ENCODE measurements around the gene ELMOD3.
"Not testable (repeated sequence)": the region's sequence is repeated elsewhere in the genome, so short reads cannot be mapped to it uniquely, and the experiment has no call there.

The ELMOD3 gene

GRCh38 chr2:85330839-85331636 lies 23.5 kb upstream of the ELMOD3 start:
- DNase-seq (ENCODE audit: low read depth), result no peak
- TF ChIP-seq, protein P1, sequence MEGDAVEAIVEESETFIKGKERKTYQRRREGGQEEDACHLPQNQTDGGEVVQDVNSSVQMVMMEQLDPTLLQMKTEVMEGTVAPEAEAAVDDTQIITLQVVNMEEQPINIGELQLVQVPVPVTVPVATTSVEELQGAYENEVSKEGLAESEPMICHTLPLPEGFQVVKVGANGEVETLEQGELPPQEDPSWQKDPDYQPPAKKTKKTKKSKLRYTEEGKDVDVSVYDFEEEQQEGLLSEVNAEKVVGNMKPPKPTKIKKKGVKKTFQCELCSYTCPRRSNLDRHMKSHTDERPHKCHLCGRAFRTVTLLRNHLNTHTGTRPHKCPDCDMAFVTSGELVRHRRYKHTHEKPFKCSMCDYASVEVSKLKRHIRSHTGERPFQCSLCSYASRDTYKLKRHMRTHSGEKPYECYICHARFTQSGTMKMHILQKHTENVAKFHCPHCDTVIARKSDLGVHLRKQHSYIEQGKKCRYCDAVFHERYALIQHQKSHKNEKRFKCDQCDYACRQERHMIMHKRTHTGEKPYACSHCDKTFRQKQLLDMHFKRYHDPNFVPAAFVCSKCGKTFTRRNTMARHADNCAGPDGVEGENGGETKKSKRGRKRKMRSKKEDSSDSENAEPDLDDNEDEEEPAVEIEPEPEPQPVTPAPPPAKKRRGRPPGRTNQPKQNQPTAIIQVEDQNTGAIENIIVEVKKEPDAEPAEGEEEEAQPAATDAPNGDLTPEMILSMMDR (conservative IDR thresholded peaks at IDR 0.05; ENCODE audit: low read length), result no peak
- no peak overlapping the region for H3K4me3 ChIP-seq (ENCODE audit: low read length)

- not testable (repeated sequence) for H3K4me3 ChIP-seq (ENCODE audit: low read length); DNase-seq (ENCODE audit: low read depth)
Observed at GRCh38 chr2:85333877-85334276, 20.7 kb upstream of the ELMOD3 start.

DNA sequence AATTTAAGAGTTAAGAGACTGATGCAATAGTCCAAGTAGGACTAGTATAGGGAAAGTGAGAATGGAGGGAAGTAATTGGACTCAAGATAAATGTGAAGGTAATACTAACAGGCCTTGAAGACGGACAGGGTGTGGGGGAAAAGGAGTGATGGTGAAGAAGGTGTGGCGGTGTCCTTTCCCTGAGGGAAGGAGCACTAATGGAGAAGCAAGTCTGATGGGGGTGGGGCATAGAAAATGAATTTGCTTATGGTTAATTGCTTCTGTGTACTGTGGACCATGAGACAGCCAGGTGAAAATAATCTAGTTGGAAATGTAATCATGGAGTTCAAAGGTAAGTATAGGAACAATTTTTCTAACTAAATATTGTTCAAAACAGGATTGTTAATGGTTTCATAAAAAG lies 19.6 kb upstream of the ELMOD3 start:
- TF ChIP-seq, protein P1 (conservative IDR thresholded peaks at IDR 0.05; ENCODE audit: low read length), result no peak
- no peak overlapping the region for H3K4me3 ChIP-seq (ENCODE audit: low read length)
- no peak for DNase-seq (ENCODE audit: low read depth)

GRCh38 chr2:85340034-85340892 lies 14.3 kb upstream of the ELMOD3 start:
- DNase-seq (ENCODE audit: low read depth), result no peak
- TF ChIP-seq, protein P1 (conservative IDR thresholded peaks at IDR 0.05; ENCODE audit: low read length), result no peak
- no peak overlapping the region for H3K4me3 ChIP-seq (ENCODE audit: low read length)

- no peak overlapping the region for H3K4me3 ChIP-seq (ENCODE audit: low read length)
- TF ChIP-seq, protein P1 (conservative IDR thresholded peaks at IDR 0.05; ENCODE audit: low read length), result no peak
- DNase-seq (ENCODE audit: low read depth), result no peak
Observed at GRCh38 chr2:85341269-85342029, 13.1 kb upstream of the ELMOD3 start.

DNA sequence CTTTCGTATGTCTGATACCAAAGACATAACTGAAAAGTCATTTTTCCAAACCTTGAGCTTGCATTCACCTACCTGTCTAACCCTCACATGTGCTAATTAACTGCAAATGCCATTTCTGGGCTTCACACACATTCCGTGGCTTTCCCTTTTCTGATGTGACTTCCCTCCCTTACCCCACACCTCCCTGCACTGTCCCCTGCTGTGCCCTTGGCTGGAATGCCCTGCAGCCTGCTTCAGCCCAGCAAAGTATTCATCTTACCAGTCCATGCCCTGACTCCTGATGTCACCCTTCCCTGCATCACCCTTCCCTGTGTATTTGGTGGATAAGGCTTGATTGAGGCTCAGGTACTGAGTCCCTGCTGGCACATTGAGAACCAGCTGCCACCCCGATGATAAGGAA lies 12.4 kb upstream of the ELMOD3 start:
- no peak overlapping the region for H3K4me3 ChIP-seq (ENCODE audit: low read length)
- no peak for DNase-seq (ENCODE audit: low read depth)
- TF ChIP-seq, protein P1 (conservative IDR thresholded peaks at IDR 0.05; ENCODE audit: low read length), result no peak

DNA sequence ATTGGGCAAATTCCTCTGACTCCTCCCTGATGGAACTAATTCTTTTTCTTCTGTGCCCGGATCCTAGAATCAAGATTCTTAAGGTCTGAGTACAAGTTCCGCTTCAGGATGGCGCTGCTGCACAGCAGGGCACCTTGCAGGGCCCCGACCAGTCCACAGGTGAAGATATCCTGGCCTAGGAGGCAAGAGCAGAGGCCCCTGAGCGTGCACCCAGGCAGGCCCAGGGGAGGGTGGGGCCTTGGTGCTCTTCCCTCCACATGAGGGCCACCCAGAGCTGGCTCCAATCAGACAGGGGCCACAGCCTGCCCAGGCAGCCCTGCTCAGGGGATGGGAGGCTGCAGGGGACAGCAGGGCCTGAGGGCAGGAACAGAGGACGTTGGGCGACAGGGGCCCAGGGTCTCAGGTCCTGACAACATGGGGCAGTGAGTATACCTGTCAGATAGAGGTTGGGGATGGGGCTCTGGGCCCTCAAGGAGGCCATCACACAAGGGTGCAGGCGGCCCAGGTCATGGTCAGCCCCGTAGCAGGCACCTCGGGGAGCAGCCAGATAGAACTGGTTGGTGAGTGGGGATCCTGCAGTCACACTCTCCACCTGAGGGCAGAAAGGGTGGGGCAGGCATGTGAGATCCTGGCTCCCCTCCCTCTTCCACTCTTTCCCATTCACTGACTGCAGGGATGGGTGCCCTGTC lies 11.2 kb upstream of the ELMOD3 start:
- not testable (repeated sequence) for H3K4me3 ChIP-seq (ENCODE audit: low read length); DNase-seq (ENCODE audit: low read depth)

Data from AG10803 (cell line).